ENCODE results near the gene ZBTB4.
"Not testable (repeated sequence)": the region's sequence is repeated elsewhere in the genome, so short reads cannot be mapped to it uniquely, and the experiment has no call there.

ZBTB4 gene

GRCh38 chr17:7470457-7470973, 8.9 kb downstream of the ZBTB4 start:
- DNase-seq (ENCODE audit: low read depth): not testable (repeated sequence)

GRCh38 chr17:7469843-7470242, 9.6 kb downstream of the ZBTB4 start:
- not testable (repeated sequence) for DNase-seq (ENCODE audit: low read depth)

- DNase-seq (ENCODE audit: low read depth): no peak
Measured at GRCh38 chr17:7468804-7469389, 10.5 kb downstream of the ZBTB4 start.

GRCh38 chr17:7468290-7468689, 11.1 kb downstream of the ZBTB4 start:
- no peak for DNase-seq (ENCODE audit: low read depth)

DNA sequence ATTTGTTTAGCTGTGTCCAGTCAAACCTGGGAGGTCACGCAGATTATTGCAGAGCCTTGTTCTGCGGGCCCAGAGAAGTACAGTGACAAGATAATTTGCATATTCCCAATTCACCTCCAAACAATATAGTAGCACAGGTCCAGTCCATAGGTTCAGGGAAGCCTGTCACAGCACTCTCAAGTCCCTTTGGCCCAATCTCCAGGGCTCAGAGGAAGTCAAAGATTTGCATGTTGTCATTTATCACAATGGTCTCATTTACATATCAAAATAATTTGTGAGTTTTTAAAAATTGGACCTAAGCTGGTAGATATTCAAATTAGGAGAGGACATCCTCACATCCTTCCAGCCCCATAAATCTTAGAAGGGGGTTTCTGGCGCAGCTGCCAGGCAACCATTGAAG, 11.9 kb downstream of the ZBTB4 start:
- DNase-seq (ENCODE audit: low read depth): no peak

- peak; percentile 59 for DNase-seq (ENCODE audit: low read depth)
Measured at GRCh38 chr17:7466639-7467341, 12.6 kb downstream of the ZBTB4 start.

DNA sequence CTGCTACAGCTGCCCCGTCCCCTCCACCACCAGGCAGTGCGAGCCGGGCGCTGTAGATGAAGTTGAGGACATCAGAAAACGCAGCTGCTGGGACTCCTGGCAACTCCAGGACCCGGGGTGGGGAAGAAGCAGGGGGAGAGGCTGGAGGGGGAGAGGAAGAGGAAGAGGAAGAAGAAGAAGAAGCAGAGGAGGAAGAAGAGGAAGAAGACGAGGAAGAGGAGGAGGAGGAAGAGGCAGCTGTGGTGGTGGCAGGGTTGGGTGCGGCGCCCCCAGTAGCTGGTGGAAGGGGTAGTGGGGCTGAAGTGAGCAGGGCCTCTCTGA, 13.2 kb downstream of the ZBTB4 start:
- no peak for DNase-seq (ENCODE audit: low read depth)

- DNase-seq (ENCODE audit: low read depth): no peak
Measured at GRCh38 chr17:7465597-7466275, 13.7 kb downstream of the ZBTB4 start.

DNA sequence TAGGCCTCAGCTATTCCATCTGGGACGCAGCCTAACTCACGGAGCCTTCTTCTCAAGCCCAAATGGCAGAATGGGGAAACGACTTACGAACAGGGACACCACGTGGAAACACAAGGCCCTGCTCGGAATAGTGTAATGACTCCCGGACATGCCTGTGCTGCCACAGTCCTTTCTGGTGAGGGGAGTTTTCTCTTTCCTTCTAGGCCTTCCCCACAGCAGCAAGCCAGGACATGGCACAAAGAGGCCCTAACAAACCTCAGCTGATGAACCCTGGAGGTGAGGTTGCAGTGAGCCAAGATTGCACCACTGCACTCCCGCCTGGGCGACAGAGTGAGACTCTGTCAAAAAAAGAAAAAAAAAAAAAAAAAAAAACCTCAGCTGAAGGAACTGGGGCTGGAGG, 15.3 kb downstream of the ZBTB4 start:
- no peak for DNase-seq (ENCODE audit: low read depth)

GRCh38 chr17:7463372-7463846, 16.0 kb downstream of the ZBTB4 start:
- DNase-seq (ENCODE audit: low read depth): no peak

GRCh38 chr17:7462474-7463371, 16.7 kb downstream of the ZBTB4 start:
- DNase-seq (ENCODE audit: low read depth): no peak

- no peak for DNase-seq (ENCODE audit: low read depth)
Measured at GRCh38 chr17:7460850-7461660, 18.4 kb downstream of the ZBTB4 start.

DNA sequence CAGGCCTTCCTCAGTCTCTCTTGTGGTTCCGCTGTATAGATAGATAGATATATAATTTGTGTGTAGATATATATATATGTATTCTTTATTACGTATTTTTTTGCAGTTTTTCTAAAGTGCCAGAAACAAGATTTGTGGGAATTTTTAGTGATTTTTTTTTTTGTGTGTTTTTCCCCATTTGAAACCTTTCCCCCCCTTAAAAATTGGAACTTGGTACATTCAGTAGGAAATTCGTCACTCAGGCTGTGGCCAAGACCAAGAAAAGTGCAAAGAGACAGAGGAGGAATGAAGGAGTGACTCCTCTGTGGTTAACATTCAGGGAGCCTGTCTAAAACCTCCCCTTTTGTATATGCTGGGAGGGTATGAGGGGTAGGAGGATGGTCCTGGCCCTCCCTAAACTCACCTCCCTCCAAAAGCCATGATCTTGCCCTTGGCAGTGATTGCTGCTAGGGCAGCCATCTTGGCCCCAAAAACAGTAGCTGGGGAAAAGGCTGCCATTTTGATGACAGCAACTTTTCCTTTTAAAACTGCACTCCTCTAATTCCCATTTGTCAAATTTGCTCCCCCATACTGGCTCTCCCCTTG, 19.4 kb downstream of the ZBTB4 start:
- no peak for DNase-seq (ENCODE audit: low read depth)

DNA sequence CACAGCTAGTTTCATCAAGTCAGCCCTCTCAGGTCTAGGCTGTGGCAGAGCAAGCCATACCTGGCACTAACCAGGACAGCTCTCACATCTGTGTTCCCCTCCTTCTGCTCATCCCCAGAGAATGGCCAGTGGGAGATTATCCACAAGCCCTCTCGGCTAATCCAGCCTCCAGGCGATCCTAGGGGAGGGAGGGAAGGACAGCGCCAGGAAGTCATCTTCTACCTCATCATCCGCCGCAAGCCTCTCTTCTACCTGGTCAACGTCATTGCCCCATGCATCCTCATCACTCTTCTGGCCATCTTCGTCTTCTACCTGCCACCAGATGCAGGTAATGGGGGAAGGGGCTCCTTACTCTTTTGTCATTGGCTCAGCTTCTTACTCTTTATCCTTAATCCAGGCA, 31.0 kb downstream of the ZBTB4 start:
- DNase-seq (ENCODE audit: low read depth): no peak

GRCh38 chr17:7445619-7445968, 33.8 kb downstream of the ZBTB4 start:
- no peak for DNase-seq (ENCODE audit: low read depth)

DNA sequence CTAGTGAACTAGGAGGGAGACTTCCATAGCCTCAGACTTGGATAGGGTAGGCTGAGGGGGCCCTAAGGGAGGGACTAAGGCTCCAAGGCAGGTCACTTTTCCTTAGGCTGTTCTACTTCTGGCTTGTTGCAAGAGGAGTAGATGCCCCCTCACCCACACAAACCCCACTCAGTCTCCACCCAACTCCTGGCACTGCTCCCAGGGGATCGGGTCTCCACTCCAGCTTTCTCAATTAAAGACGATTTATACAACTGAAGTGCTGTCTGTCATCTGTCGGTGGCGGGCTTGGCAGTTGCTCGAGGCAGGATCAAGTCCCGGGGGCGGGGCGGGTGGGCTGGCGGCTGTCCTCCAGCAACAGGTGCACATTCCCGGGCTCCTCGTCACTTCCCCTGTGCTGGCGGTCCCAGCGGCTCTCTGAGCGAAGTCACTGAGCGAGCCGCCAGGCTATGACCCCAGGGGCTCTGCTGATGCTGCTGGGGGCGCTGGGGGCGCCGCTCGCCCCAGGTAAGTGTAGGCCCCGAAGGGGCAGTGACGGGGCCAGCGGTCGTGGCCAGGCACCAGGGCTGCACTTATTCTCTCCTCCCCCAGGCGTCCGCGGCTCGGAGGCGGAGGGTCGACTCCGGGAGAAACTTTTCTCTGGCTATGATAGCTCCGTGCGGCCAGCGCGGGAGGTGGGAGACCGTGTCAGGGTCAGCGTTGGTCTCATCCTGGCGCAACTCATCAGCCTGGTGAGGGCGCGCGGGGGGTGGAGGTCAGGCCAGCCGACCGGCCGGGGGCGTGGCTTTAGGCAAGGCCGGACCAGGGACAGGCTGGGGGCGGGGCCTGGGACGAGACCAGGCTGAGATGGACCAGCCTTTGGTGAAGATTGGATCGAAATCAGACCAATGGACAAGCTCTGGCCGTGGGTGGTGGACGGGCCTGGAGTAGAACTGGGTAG, 34.5 kb downstream of the ZBTB4 start, which contains the start of gene CHRNB1:
CHRNB1 (plus strand) TSS at position 380 of the 937 bp plus-strand sequence; CDS start at position 447, 67 bp downstream.
- no peak for DNase-seq (ENCODE audit: low read depth)

- peak; percentile 70 for DNase-seq (ENCODE audit: low read depth)
Measured at GRCh38 chr17:7443499-7444485, 35.6 kb downstream of the ZBTB4 start.

DNA sequence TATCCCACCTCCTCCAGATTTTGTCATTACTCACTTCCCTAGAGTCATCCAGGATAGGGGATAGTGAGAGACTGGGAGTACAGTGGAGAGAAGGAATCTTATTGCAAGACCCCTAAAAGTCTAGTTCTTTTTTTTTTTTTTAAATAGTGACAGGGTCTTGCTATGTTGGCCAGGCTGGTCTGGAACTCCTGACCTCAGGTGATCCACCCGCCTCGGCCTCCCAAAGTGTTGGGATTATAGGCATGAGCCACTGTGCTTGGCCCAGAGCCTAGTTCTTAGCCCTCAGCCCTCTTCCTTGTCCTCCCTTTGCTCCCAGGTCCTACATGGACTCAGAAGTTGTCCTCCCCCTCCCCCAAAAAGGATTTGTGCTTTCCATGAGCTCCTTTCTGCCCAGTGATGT, 37.3 kb downstream of the ZBTB4 start:
- no peak for DNase-seq (ENCODE audit: low read depth)

Data from iris pigment epithelial cell (primary cell).